ENCODE data around the gene PCDH18.

- TF ChIP-seq YY1 (IDR thresholded peaks at IDR 0.05; ENCODE audit: low read depth) (no peak), EP300 (IDR thresholded peaks at IDR 0.05; ENCODE audit: borderline replicate concordance) (no peak)
Measured at GRCh38 chr4:137536789-137537561, 4.7 kb upstream of the PCDH18 start.
